ENCODE results near the gene DHRS2. TPM values are rescaled to one million over a fixed set of nuclear protein-coding genes. Genes with fewer than 3 reads are reported as not detected.

The DHRS2 gene
- total and polyA plus RNA-seq, 2 of the 13 experiments (the other 11 are each of a cell fraction or from before 2014, with no cell fraction given), result 1,621 to 3,021 TPM

DNA sequence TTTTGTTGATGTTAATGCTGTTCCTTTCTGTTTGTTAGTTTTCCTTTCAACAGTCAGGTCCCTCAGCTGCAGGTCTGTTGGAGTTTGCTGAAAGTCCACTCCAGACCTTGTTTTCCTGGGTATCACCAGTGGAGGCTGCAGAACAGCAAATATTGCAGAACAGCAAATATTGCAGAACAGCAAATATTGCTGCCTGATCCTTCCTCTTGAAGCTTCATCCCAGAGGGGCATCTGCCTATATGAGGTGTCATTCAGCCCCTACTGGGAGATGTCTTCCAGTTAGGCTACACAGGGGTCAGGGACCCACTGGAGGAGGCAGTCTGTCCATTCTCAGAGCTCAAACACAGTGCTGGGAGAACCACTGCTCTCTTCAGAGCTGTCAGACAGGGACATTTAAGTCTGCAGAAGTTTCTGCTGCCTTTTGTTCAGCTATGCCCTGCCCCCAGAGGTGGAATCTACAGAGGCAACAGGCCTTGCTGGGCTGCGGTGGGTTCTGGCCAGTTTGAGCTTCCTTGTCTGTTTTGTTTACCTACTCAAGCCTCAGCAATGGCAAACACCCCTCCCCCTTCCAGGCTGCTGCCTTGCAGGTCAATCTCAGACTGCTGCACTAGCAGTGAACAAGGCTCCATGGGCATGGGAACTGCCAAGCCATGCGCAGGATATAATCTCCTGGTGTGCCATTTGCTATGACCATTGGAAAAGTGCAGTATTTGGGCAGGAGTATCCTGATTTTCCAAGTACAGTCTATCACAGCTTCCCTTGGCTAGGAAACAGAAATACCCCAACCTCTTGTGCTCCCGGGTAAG, 53.7 kb downstream of the DHRS2 start (continued):
- TF ChIP-seq ZNF343 (CRISPR knock-in tag; IDR thresholded peaks at IDR 0.05) (peak; percentile 67; the same call in 1 of the 2 replicates), ZNF788 (CRISPR knock-in tag; IDR thresholded peaks at IDR 0.05; ENCODE audit: borderline replicate concordance) (peak; percentile 68; the same call in 1 of the 2 replicates), ZNF891 (CRISPR knock-in tag; IDR thresholded peaks at IDR 0.05) (peak; percentile 79; the same call in 1 of the 2 replicates), REXO4 (CRISPR knock-in tag; IDR thresholded peaks at IDR 0.05; ENCODE audit: borderline replicate concordance) (peak; percentile 85; the same call in 1 of the 2 replicates), SALL2 (CRISPR knock-in tag; IDR thresholded peaks at IDR 0.05) (peak; percentile 54; the same call in 1 of the 2 replicates), NR2F2 (IDR thresholded peaks at IDR 0.05; ENCODE audit: borderline replicate concordance, low read depth) (peak; percentile 44; the same call in 1 of the 2 replicates), MIXL1 (CRISPR knock-in tag; IDR thresholded peaks at IDR 0.05) (peak; percentile 60; the same call in 1 of the 2 replicates), ZNF446 (CRISPR knock-in tag; IDR thresholded peaks at IDR 0.05) (0 out of 2 replicates have a peak, but pooled peaks have one; percentile 14), KAT8 (CRISPR knock-in tag; IDR thresholded peaks at IDR 0.05) (peak; percentile 65; the same call in 1 of the 2 replicates), SP5 (CRISPR knock-in tag; IDR thresholded peaks at IDR 0.05; ENCODE audit: borderline replicate concordance, low read depth) (0 out of 2 replicates have a peak, but pooled peaks have one; percentile 20)
- TF ChIP-seq, protein P1, sequence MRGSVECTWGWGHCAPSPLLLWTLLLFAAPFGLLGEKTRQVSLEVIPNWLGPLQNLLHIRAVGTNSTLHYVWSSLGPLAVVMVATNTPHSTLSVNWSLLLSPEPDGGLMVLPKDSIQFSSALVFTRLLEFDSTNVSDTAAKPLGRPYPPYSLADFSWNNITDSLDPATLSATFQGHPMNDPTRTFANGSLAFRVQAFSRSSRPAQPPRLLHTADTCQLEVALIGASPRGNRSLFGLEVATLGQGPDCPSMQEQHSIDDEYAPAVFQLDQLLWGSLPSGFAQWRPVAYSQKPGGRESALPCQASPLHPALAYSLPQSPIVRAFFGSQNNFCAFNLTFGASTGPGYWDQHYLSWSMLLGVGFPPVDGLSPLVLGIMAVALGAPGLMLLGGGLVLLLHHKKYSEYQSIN (CRISPR knock-in tag; IDR thresholded peaks at IDR 0.05; ENCODE audit: borderline replicate concordance), result 0 out of 2 replicates have a peak, but pooled peaks have one; percentile 54
- TF ChIP-seq, protein P2, sequence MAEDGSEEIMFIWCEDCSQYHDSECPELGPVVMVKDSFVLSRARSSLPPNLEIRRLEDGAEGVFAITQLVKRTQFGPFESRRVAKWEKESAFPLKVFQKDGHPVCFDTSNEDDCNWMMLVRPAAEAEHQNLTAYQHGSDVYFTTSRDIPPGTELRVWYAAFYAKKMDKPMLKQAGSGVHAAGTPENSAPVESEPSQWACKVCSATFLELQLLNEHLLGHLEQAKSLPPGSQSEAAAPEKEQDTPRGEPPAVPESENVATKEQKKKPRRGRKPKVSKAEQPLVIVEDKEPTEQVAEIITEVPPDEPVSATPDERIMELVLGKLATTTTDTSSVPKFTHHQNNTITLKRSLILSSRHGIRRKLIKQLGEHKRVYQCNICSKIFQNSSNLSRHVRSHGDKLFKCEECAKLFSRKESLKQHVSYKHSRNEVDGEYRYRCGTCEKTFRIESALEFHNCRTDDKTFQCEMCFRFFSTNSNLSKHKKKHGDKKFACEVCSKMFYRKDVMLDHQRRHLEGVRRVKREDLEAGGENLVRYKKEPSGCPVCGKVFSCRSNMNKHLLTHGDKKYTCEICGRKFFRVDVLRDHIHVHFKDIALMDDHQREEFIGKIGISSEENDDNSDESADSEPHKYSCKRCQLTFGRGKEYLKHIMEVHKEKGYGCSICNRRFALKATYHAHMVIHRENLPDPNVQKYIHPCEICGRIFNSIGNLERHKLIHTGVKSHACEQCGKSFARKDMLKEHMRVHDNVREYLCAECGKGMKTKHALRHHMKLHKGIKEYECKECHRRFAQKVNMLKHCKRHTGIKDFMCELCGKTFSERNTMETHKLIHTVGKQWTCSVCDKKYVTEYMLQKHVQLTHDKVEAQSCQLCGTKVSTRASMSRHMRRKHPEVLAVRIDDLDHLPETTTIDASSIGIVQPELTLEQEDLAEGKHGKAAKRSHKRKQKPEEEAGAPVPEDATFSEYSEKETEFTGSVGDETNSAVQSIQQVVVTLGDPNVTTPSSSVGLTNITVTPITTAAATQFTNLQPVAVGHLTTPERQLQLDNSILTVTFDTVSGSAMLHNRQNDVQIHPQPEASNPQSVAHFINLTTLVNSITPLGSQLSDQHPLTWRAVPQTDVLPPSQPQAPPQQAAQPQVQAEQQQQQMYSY (CRISPR knock-in tag; IDR thresholded peaks at IDR 0.05), result peak; percentile 91
- TF ChIP-seq, protein P3, sequence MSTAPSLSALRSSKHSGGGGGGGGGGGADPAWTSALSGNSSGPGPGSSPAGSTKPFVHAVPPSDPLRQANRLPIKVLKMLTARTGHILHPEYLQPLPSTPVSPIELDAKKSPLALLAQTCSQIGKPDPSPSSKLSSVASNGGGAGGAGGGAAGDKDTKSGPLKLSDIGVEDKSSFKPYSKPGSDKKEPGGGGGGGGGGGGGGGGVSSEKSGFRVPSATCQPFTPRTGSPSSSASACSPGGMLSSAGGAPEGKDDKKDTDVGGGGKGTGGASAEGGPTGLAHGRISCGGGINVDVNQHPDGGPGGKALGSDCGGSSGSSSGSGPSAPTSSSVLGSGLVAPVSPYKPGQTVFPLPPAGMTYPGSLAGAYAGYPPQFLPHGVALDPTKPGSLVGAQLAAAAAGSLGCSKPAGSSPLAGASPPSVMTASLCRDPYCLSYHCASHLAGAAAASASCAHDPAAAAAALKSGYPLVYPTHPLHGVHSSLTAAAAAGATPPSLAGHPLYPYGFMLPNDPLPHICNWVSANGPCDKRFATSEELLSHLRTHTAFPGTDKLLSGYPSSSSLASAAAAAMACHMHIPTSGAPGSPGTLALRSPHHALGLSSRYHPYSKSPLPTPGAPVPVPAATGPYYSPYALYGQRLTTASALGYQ (CRISPR knock-in tag; IDR thresholded peaks at IDR 0.05), result peak; percentile 63; the same call in 1 of the 2 replicates
- TF ChIP-seq, protein P4, sequence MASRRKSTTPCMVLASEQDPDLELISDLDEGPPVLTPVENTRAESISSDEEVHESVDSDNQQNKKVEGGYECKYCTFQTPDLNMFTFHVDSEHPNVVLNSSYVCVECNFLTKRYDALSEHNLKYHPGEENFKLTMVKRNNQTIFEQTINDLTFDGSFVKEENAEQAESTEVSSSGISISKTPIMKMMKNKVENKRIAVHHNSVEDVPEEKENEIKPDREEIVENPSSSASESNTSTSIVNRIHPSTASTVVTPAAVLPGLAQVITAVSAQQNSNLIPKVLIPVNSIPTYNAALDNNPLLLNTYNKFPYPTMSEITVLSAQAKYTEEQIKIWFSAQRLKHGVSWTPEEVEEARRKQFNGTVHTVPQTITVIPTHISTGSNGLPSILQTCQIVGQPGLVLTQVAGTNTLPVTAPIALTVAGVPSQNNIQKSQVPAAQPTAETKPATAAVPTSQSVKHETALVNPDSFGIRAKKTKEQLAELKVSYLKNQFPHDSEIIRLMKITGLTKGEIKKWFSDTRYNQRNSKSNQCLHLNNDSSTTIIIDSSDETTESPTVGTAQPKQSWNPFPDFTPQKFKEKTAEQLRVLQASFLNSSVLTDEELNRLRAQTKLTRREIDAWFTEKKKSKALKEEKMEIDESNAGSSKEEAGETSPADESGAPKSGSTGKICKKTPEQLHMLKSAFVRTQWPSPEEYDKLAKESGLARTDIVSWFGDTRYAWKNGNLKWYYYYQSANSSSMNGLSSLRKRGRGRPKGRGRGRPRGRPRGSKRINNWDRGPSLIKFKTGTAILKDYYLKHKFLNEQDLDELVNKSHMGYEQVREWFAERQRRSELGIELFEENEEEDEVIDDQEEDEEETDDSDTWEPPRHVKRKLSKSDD (CRISPR knock-in tag; IDR thresholded peaks at IDR 0.05; ENCODE audit: low read depth), result 0 out of 2 replicates have a peak, but pooled peaks have one; percentile 78
- TF ChIP-seq, protein P5, sequence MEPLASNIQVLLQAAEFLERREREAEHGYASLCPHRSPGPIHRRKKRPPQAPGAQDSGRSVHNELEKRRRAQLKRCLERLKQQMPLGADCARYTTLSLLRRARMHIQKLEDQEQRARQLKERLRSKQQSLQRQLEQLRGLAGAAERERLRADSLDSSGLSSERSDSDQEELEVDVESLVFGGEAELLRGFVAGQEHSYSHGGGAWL (CRISPR knock-in tag; IDR thresholded peaks at IDR 0.05), result 0 out of 2 replicates have a peak, but pooled peaks have one; percentile 43
- TF ChIP-seq, protein P6, sequence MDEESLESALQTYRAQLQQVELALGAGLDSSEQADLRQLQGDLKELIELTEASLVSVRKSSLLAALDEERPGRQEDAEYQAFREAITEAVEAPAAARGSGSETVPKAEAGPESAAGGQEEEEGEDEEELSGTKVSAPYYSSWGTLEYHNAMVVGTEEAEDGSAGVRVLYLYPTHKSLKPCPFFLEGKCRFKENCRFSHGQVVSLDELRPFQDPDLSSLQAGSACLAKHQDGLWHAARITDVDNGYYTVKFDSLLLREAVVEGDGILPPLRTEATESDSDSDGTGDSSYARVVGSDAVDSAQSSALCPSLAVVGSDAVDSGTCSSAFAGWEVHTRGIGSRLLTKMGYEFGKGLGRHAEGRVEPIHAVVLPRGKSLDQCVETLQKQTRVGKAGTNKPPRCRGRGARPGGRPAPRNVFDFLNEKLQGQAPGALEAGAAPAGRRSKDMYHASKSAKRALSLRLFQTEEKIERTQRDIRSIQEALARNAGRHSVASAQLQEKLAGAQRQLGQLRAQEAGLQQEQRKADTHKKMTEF (CRISPR knock-in tag; IDR thresholded peaks at IDR 0.05), result peak; percentile 77

Measured in HepG2 (cell line).